Stimulated activated CD4-positive, alpha-beta T cell treated with anti-CD3 and anti-CD28 coated beads, Interleukin-4, amount 100 ng/mL, for 24 hours (primary cell): ENCODE results near the gene SYCE1.

Experiments used
- DNase-seq: peaks from one replicate; pipeline ENCODE4 v3.0.0-alpha.2; 2020

The SYCE1 gene

DNA sequence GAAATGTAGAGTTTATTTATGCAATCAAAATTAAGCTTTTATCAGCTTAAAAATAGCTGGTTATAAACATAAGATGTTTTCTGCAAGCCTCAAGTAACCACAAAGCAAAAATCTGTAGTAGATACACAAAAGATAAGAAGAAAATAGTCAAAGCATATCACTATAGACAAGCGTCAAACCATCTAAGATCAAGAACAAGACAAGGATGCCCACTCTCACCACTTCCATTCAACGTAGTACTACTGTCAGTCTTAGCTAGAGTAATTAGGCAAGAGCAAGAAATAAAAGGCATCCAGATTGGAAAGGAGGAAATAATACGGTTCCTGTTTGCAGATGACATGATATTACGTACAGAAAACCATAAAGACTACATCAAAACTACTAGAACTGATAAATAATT is 55.7 kb downstream of the SYCE1 start:
- DNase-seq = no peak
